H1 (cell line): ENCODE results near the gene EPB41L3. TPM values are rescaled to one million over a fixed set of nuclear protein-coding genes. Genes with fewer than 3 reads are reported as not detected.

Experiments used
- BRCA1 ChIP-seq: IDR thresholded peaks from 2 replicates; pipeline ENCODE4 v1.6.1; 2012; ENCODE audit warnings: low read depth, low read length, improper control_type of control experiment
- CHD7 ChIP-seq: fragments of 300-600 bp; sonication (generic); IDR thresholded peaks from 2 replicates; pipeline ENCODE4 v1.7.1; 2012; ENCODE audit warnings: low read length, moderate library complexity, mild to moderate bottlenecking, inconsistent platforms; ENCODE audit not compliant: insufficient replicate concordance
- POLR2AphosphoS5 ChIP-seq: IDR thresholded peaks from 2 replicates; pipeline ENCODE4 v1.6.1; 2011; ENCODE audit warnings: low read depth, low read length
- RNF2 ChIP-seq: fragments of 200-900, 300-1000 bp; sonication (generic); IDR thresholded peaks from 2 replicates; pipeline ENCODE4 v1.7.1; 2016; ENCODE audit warnings: borderline replicate concordance, low read depth, mild to moderate bottlenecking, antibody characterized with exemption, low read length; ENCODE audit not compliant: poor library complexity, severe bottlenecking; ENCODE audit errors: missing control alignments
- TCF12 ChIP-seq: IDR thresholded peaks from 2 replicates; pipeline ENCODE4 v1.6.1; 2011; ENCODE audit warnings: low read depth, mild to moderate bottlenecking, low read length
- polyA plus RNA-seq, 7 experiments: library from polyadenylated mRNA; depleted of rRNA in 3 of 7; stranded (reverse) in 5 of 7; unstranded in 2 of 7; fragments of >200 nt in 5 of 7; fragments of 200-250 nt in 2 of 7; gene quantifications; 1 replicate in 5 of 7; 2 replicates in 1 of 7; 4 replicates in 1 of 7; pipeline versions ENCODE4 v1.2.1 to v1.2.3, GENCODE V29; 2011 to 2013; ENCODE audit warnings: missing spikeins in 2 of 7, mixed read lengths in 2 of 7
- total RNA-seq: library from RNA; stranded (reverse); fragmentation: NEBNext Ultra II Directional; extraction: Animal tissue kit (Norgen Biotek cat#: 25700); gene quantifications from 2 replicates; pipeline ENCODE4 v1.2.1, GENCODE V29; 2021

EPB41L3 gene
- total and polyA plus RNA-seq, 2 of the 8 experiments (the other 6 are each of a cell fraction or from before 2014, with no cell fraction given): 7.9 to 16.1 TPM

GRCh38 chr18:5449858-5450509 is 93.8 kb downstream of the EPB41L3 start (continued):
- TF ChIP-seq CHD7 (no peak), RNF2 (no peak), TCF12 (no peak), BRCA1 (no peak), POLR2AphosphoS5 (no peak)
- TF ChIP-seq, all 59 proteins: peak for 0
